Nephron progenitor cell (in vitro differentiated cells): Measurements from ENCODE around the gene ERBB4.

Source experiments
- DNase-seq: peaks from one replicate; pipeline ENCODE4 v3.0.0; 2021
- H3K27ac Mint-ChIP-seq: 2 replicates; pipeline ENCODE4 v1.8.0; 2021; ENCODE audit warnings: mild to moderate bottlenecking, moderate library complexity, mixed read lengths
- H3K27me3 Mint-ChIP-seq: 2 replicates; pipeline ENCODE4 v1.8.0; 2021; ENCODE audit warnings: mild to moderate bottlenecking, low read depth, mixed read lengths; ENCODE audit not compliant: poor library complexity
- H3K36me3 Mint-ChIP-seq: 2 replicates; pipeline ENCODE4 v1.8.0; 2021; ENCODE audit warnings: low read depth, mixed read lengths
- H3K4me1 Mint-ChIP-seq: 2 replicates; pipeline ENCODE4 v1.8.0; 2021; ENCODE audit warnings: mixed read lengths
- H3K4me3 Mint-ChIP-seq: 2 replicates; pipeline ENCODE4 v1.8.0; 2021; ENCODE audit warnings: mild to moderate bottlenecking, moderate library complexity, mixed read lengths
- H3K9me3 Mint-ChIP-seq: 2 replicates; pipeline ENCODE4 v1.8.0; 2021; ENCODE audit warnings: mild to moderate bottlenecking, moderate library complexity, mixed read lengths
- TF ChIP-seq, protein P1 (sequence below): fragments of 200-600 bp; sonication (generic); IDR thresholded peaks from 2 replicates; pipeline ENCODE4 v1.5.0; 2021; ENCODE audit warnings: antibody characterized with exemption

Gene ERBB4

DNA sequence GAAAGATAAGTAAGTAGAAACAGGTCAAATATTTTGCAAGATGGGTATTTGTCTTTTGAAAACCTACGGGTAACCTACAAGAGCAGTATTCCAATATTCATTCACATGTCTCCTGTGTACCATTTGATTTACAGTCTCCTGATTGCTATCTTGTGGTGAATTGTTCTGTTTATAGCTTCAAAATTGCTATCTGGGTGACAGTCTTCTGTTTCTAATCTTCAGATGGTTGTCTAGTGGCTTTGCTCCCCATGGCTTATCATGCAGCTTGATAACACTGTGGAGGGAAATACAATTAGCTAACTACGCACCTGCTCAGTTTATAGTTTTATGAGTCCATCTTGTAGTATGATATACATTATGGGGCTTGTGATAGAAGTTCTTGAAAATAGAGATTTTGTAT, 1165.4 kb downstream of the ERBB4 start:
- Mint-ChIP-seq H3K27ac (no peak overlapping the region), H3K36me3 (no peaks in the 10 kb centered on the region), H3K9me3 (no peaks in the 10 kb centered on the region), H3K4me3 (no peak overlapping the region), H3K27me3 (no peaks in the 10 kb centered on the region), H3K4me1 (peaks cover 7% of the 10 kb centered on the region)
- TF ChIP-seq, protein P1, sequence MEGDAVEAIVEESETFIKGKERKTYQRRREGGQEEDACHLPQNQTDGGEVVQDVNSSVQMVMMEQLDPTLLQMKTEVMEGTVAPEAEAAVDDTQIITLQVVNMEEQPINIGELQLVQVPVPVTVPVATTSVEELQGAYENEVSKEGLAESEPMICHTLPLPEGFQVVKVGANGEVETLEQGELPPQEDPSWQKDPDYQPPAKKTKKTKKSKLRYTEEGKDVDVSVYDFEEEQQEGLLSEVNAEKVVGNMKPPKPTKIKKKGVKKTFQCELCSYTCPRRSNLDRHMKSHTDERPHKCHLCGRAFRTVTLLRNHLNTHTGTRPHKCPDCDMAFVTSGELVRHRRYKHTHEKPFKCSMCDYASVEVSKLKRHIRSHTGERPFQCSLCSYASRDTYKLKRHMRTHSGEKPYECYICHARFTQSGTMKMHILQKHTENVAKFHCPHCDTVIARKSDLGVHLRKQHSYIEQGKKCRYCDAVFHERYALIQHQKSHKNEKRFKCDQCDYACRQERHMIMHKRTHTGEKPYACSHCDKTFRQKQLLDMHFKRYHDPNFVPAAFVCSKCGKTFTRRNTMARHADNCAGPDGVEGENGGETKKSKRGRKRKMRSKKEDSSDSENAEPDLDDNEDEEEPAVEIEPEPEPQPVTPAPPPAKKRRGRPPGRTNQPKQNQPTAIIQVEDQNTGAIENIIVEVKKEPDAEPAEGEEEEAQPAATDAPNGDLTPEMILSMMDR, result no peak
- DNase-seq, result no peak

DNA sequence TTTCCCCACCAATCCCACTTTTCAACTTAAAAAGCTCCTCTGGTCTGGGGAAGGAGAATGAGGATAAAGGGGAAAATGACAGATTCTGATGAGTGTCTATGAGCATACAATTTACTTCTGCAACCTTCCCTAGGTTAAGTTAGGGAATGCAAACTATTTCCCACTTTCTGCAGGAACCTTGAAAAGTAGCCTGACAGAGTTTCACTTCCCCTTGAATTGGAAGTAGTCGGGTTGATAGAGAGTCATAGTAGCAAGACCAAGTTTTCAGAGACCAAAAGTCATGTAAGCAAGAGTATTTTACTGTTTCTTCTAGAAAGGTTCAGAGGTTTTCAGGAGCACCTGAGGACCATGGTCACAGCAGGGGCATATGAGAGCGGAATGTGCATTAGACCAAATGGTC, 1167.1 kb downstream of the ERBB4 start:
- Mint-ChIP-seq H3K36me3 (no peaks in the 10 kb centered on the region), H3K27ac (no peak overlapping the region), H3K9me3 (no peaks in the 10 kb centered on the region), H3K4me3 (no peak overlapping the region), H3K27me3 (no peaks in the 10 kb centered on the region), H3K4me1 (peaks cover 21% of the 10 kb centered on the region)
- TF ChIP-seq, protein P1, result no peak
- DNase-seq, result no peak

DNA sequence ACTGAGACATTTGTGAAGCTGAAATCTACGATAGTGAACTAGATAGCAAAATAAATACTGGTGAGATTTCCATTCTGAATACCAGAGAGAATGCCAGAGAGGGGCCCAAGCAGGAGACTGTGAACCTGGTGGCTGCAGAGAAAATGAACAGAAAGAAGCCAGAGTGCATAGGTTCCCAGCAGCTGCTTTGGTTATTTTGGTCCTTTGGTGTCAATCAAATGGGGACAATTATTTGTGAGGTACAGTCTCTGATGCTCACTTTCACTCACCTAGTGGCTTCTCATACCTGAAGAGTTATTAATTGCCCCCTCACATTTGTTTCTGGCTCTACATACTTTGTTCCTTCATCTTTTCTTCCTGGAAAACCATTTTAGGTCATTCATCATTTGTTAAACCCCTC, 1170.1 kb downstream of the ERBB4 start:
- H3K4me3 Mint-ChIP-seq, result no peak overlapping the region
- H3K4me1 Mint-ChIP-seq, result peaks cover 21% of the 10 kb centered on the region
- no peak overlapping the region for H3K27ac Mint-ChIP-seq

DNA sequence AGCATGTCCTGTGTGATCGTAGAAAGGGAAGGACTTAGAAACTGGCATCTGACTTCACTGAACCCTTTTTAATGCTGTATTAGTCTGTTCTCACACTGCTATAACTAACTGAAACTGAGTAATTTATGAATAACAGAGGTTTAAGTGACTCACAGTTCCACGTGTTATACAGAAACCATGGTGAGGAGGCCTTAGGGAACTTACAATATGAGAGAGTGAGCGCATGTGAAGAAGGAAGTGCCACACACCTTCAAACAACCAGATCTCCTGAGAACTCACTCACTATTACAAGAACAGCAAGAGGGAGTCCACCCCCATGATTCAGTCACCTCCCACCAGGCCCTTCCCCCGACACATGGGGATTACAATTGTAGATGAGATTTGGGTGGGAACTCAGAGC, 1170.9 kb downstream of the ERBB4 start:
- Mint-ChIP-seq H3K36me3 (no peaks in the 10 kb centered on the region), H3K27me3 (no peaks in the 10 kb centered on the region), H3K4me3 (no peak overlapping the region), H3K9me3 (peaks cover 8% of the 10 kb centered on the region), H3K4me1 (peaks cover 21% of the 10 kb centered on the region), H3K27ac (peak overlapping the region; percentile 56)
- no peak for DNase-seq
- TF ChIP-seq, protein P1, result no peak

More for the DNA sequence above, 1170.1 kb downstream of the ERBB4 start:
- TF ChIP-seq, protein P1, result no peak
- Mint-ChIP-seq H3K36me3 (no peaks in the 10 kb centered on the region), H3K9me3 (peaks cover 5% of the 10 kb centered on the region), H3K27me3 (no peaks in the 10 kb centered on the region)
- no peak for DNase-seq

DNA sequence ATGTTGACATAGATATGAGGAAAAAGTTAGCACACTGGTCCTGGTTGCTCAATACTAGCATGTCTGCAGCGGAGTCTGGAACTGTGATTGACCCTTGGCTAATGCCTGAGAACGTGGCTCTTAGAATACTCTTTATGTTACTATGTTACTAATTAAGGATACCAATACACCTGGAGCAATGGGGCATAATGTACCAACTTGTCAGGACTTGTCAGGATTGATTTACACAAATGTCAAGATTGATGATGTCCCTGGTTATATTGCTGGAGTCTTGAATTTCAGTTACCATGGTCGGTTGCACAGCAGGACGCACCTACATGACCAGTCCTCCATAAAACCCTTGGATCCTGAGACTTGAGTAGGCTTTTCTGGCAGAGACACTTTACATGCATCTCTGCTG, 1171.3 kb downstream of the ERBB4 start:
- H3K27ac Mint-ChIP-seq, result peak overlapping the region; percentile 56
- H3K4me3 Mint-ChIP-seq, result no peak overlapping the region
- TF ChIP-seq, protein P1, result no peak
- H3K4me1 Mint-ChIP-seq, result peaks cover 21% of the 10 kb centered on the region
- no peak for DNase-seq
- H3K36me3 Mint-ChIP-seq, result no peaks in the 10 kb centered on the region
- no peaks in the 10 kb centered on the region for H3K27me3 Mint-ChIP-seq
- H3K9me3 Mint-ChIP-seq, result peaks cover 11% of the 10 kb centered on the region

DNA sequence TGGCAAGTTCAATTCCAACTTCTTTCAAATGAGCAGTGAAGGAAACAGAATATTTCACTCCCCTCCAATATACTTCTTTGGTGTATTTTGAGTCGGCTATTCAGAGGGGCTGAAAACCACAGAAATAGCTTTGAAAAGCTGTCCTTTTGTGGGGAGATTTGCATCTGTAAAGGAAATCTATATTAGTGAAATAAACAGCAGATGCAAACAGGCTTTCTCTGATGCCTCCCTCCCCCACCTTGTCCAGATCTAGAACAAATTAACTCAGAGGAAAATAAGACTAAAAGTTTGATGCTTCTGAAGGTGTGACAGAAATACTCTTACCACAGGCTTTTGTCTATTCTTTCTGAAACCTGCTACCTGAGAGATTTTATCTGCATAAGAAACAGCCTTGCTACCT, 1173.7 kb downstream of the ERBB4 start:
- no peaks in the 10 kb centered on the region for H3K36me3 Mint-ChIP-seq
- peaks cover 11% of the 10 kb centered on the region for H3K9me3 Mint-ChIP-seq
- H3K4me3 Mint-ChIP-seq, result no peak overlapping the region
- peaks cover 21% of the 10 kb centered on the region for H3K4me1 Mint-ChIP-seq
- H3K27ac Mint-ChIP-seq, result no peak overlapping the region
- TF ChIP-seq, protein P1, result no peak
- H3K27me3 Mint-ChIP-seq, result no peaks in the 10 kb centered on the region
- no peak for DNase-seq
